GM12891 (cell line): ENCODE measurements around the gene WDR82.
"Not testable (repeated sequence)": the region's sequence is repeated elsewhere in the genome, so short reads cannot be mapped to it uniquely, and the experiment has no call there.

Source experiments
- PAX5 ChIP-seq: IDR thresholded peaks from 2 replicates; pipeline ENCODE4 v1.6.1; 2011; ENCODE audit warnings: low read length, moderate library complexity, mild to moderate bottlenecking; ENCODE audit not compliant: insufficient read depth, severe bottlenecking
- POLR2A ChIP-seq: IDR thresholded peaks from 2 replicates; pipeline ENCODE4 v1.6.1; 2011; ENCODE audit warnings: low read depth, low read length, control low read depth
- POLR2AphosphoS5 ChIP-seq: IDR thresholded peaks from 2 replicates; pipeline ENCODE4 v1.6.1; 2011; ENCODE audit warnings: low read depth, low read length, control low read depth
- SPI1 ChIP-seq: IDR thresholded peaks from 2 replicates; pipeline ENCODE4 v1.6.1; 2011; ENCODE audit warnings: low read depth, low read length, control low read depth

DNA sequence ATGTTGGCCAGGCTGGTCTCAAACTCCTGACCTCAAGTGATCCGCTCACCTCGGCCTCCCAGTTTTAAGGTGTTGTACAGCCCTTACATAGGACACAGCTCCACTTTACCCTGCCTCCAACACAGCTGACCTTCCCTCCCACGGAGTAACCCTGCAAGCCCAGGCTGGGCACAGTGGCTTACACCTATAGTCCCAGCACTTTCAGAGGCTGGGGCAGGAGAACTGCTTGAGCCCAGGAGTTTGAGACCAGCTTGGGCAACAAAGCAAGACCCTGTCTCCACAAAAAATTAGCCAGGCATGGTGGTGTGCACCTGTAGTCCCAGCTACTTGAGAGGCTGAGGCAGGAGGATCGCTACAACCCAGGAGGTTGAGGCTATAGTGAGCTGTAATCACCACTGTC is 5.6 kb upstream of the WDR82 start:
- not testable (repeated sequence) for TF ChIP-seq PAX5, POLR2A, POLR2AphosphoS5, SPI1
